HepG2 (cell line): ENCODE data around the gene FIS1. TPM values are rescaled to one million over a fixed set of nuclear protein-coding genes. Genes with fewer than 3 reads are reported as not detected.

Experiments used
- ARID2 ChIP-seq: sonication (generic); formaldehyde crosslinking; IDR thresholded peaks from 2 replicates; pipeline ENCODE4 v1.8.1; 2022; ENCODE audit warnings: mild to moderate bottlenecking, missing genetic modification reagents, borderline replicate concordance
- ARID3A ChIP-seq: IDR thresholded peaks from 2 replicates; pipeline ENCODE4 v1.6.1; 2012; ENCODE audit warnings: low read depth, low read length, improper control_type of control experiment
- ATF1 ChIP-seq: IDR thresholded peaks from 2 replicates; pipeline ENCODE4 v1.6.1; 2016; ENCODE audit warnings: mild to moderate bottlenecking, control low read depth
- BATF2 ChIP-seq: sonication (generic); formaldehyde crosslinking; IDR thresholded peaks from 2 replicates; pipeline ENCODE4 v1.8.0; 2022; ENCODE audit warnings: mild to moderate bottlenecking, missing genetic modification reagents, moderate library complexity
- CSRNP2 ChIP-seq: sonication (generic); formaldehyde crosslinking; conservative IDR thresholded peaks from 2 replicates; pipeline ENCODE4 v1.8.0; 2022; ENCODE audit warnings: low read depth, missing genetic modification reagents
- DMAP1 ChIP-seq: IDR thresholded peaks from 2 replicates; pipeline ENCODE4 v1.6.1; 2016
- E2F2 ChIP-seq: sonication (generic); formaldehyde crosslinking; IDR thresholded peaks from 2 replicates; pipeline ENCODE4 v1.4.0; 2020; ENCODE audit warnings: missing genetic modification reagents, borderline replicate concordance
- FOXM1 ChIP-seq: sonication (generic); formaldehyde crosslinking; IDR thresholded peaks from 2 replicates; pipeline ENCODE4 v1.5.0; 2020; ENCODE audit warnings: missing genetic modification reagents
- HCFC1 ChIP-seq: fragments of 150-350 bp; IDR thresholded peaks from 2 replicates; pipeline ENCODE4 v1.6.1; 2014; ENCODE audit warnings: low read depth, low read length
- JUND ChIP-seq: sonication (generic); formaldehyde crosslinking; IDR thresholded peaks from 2 replicates; pipeline ENCODE4 v1.8.0; 2022; ENCODE audit warnings: mild to moderate bottlenecking, missing genetic modification reagents
- KAT2B ChIP-seq: fragments of 150-350 bp; IDR thresholded peaks from 2 replicates; pipeline ENCODE4 v1.6.1; 2014; ENCODE audit warnings: low read depth, low read length, borderline replicate concordance
- KLF9 ChIP-seq: IDR thresholded peaks from 2 replicates; pipeline ENCODE4 v1.6.1; 2016; ENCODE audit warnings: low read depth
- NCOA5 ChIP-seq: sonication (generic); formaldehyde crosslinking; IDR thresholded peaks from 2 replicates; pipeline ENCODE4 v1.4.0; 2020; ENCODE audit warnings: missing genetic modification reagents
- NFIC ChIP-seq: IDR thresholded peaks from 2 replicates; pipeline ENCODE4 v1.6.1; 2012; ENCODE audit warnings: mild to moderate bottlenecking, low read length, inconsistent platforms
- PBX3 ChIP-seq: sonication (generic); formaldehyde crosslinking; IDR thresholded peaks from 2 replicates; pipeline ENCODE4 v1.8.1; 2023; ENCODE audit warnings: missing genetic modification reagents, inconsistent platforms, borderline replicate concordance
- PHF20 ChIP-seq: sonication (generic); formaldehyde crosslinking; IDR thresholded peaks from 2 replicates; pipeline ENCODE4 v1.5.0; 2020; ENCODE audit warnings: mild to moderate bottlenecking, missing genetic modification reagents
- POLR2G ChIP-seq: fragments of 200-400 bp; formaldehyde crosslinking; IDR thresholded peaks from 2 replicates; pipeline ENCODE4 v1.6.1; 2018; ENCODE audit warnings: mild to moderate bottlenecking, low read depth, low read length, moderate library complexity
- RBM22 ChIP-seq: fragments of 200-400 bp; formaldehyde crosslinking; optimal IDR thresholded peaks from 2 replicates; pipeline ENCODE3; 2017; ENCODE audit warnings: mild to moderate bottlenecking, low read length, moderate library complexity
- YY1 ChIP-seq: IDR thresholded peaks from 2 replicates; pipeline ENCODE4 v1.6.1; 2011; ENCODE audit warnings: low read length, low read depth, moderate library complexity, mild to moderate bottlenecking; ENCODE audit not compliant: insufficient read depth, insufficient replicate concordance
- ZBTB14 ChIP-seq: sonication (generic); formaldehyde crosslinking; IDR thresholded peaks from 2 replicates; pipeline ENCODE4 v1.4.0; 2020; ENCODE audit warnings: missing genetic modification reagents
- ZFAT ChIP-seq: sonication (generic); formaldehyde crosslinking; conservative IDR thresholded peaks from 2 replicates; pipeline ENCODE4 v1.8.1; 2023; ENCODE audit warnings: missing genetic modification reagents, inconsistent platforms
- ZNF264 ChIP-seq: sonication (generic); formaldehyde crosslinking; IDR thresholded peaks from 2 replicates; pipeline ENCODE4 v1.4.0; 2020; ENCODE audit warnings: missing genetic modification reagents
- ZNF546 ChIP-seq: sonication (generic); formaldehyde crosslinking; conservative IDR thresholded peaks from 2 replicates; pipeline ENCODE4 v1.8.1; 2023; ENCODE audit warnings: mild to moderate bottlenecking, missing genetic modification reagents
- ZNF558 ChIP-seq: sonication (generic); formaldehyde crosslinking; IDR thresholded peaks from 2 replicates; pipeline ENCODE4 v1.9.0; 2022; ENCODE audit warnings: mild to moderate bottlenecking, missing genetic modification reagents, borderline replicate concordance
- ZNF720 ChIP-seq: sonication (generic); formaldehyde crosslinking; IDR thresholded peaks from 2 replicates; pipeline ENCODE4 v1.4.0; 2020; ENCODE audit warnings: missing genetic modification reagents
- ZNF724P ChIP-seq: sonication (generic); formaldehyde crosslinking; IDR thresholded peaks from 2 replicates; pipeline ENCODE4 v1.8.0; 2022; ENCODE audit warnings: missing genetic modification reagents, borderline replicate concordance
- polyA plus RNA-seq, 8 experiments: library from polyadenylated mRNA; depleted of rRNA in 3 of 8; stranded (reverse) in 7 of 8; unstranded in 1 of 8; fragments of >200 nt; fragmentation: Illumina TruSeq in 4 of 8; extraction: Trizol in 4 of 8; gene quantifications; 2 replicates each; pipeline versions ENCODE4 v1.2.1 to v1.2.3, GENCODE V29; 2011 to 2016; ENCODE audit warnings: low read depth in 4 of 8, missing spikeins in 1 of 8, mixed read lengths in 1 of 8; ENCODE audit not compliant: insufficient read depth in 1 of 8
- total RNA-seq, 5 experiments: library from RNA; depleted of rRNA; stranded (reverse); fragments of >200 nt; fragmentation: Illumina TruSeq; extraction: Trizol; gene quantifications; 2 replicates each; pipeline ENCODE4 v1.2.3, GENCODE V29; 2016; ENCODE audit warnings: low read depth in 1 of 5

Gene FIS1
- total and polyA plus RNA-seq, 2 of the 13 experiments (the other 11 are each of a cell fraction or from before 2014, with no cell fraction given), result 97.5 to 101 TPM

- TF ChIP-seq PBX3 (CRISPR knock-in tag) (no peak), ZNF558 (CRISPR knock-in tag) (no peak), ZFAT (CRISPR knock-in tag) (no peak), E2F2 (CRISPR knock-in tag) (no peak), ZNF264 (peak; percentile 74; the same call in 1 of the 2 replicates), ATF1 (CRISPR knock-in tag) (no peak), ZBTB14 (CRISPR knock-in tag) (no peak), POLR2G (no peak), YY1 (no peak), DMAP1 (no peak), KLF9 (no peak), ZNF546 (CRISPR knock-in tag) (no peak), RBM22 (no peak), ARID2 (CRISPR knock-in tag) (no peak), BATF2 (CRISPR knock-in tag) (no peak), FOXM1 (CRISPR knock-in tag) (no peak), ZNF720 (no peak), PHF20 (no peak), JUND (CRISPR knock-in tag) (no peak), KAT2B (no peak), NCOA5 (CRISPR knock-in tag) (no peak), ZNF724P (no peak), ARID3A (peak; percentile 75), CSRNP2 (CRISPR knock-in tag) (no peak), NFIC (no peak), HCFC1 (no peak)
Measured at GRCh38 chr7:101220295-101220694, 24.6 kb downstream of the FIS1 start (continued).
